CD4-positive, alpha-beta T cell (primary cell): Measurements from ENCODE around the gene LCNL1. TPM values are rescaled to one million over a fixed set of nuclear protein-coding genes. Genes with fewer than 3 reads are reported as not detected.

ENCODE experiments used
- ATAC-seq: fragments of 200-7000 bp; cut with Tn5 transposase; one replicate; pipeline ENCODE4 v1.10.0; 2022; ENCODE audit warnings: mild to moderate bottlenecking; ENCODE audit not compliant: poor library complexity
- CTCF ChIA-PET: fragments of 350-600 bp; sonication (Branson Sonifier 250); formaldehyde crosslinking; loops from one replicate; lab custom pipeline; 2021; ENCODE audit warnings: antibody characterized with exemption, inconsistent platforms; lab: Charles Lee
- POLR2A ChIA-PET: fragments of 350-600 bp; sonication (Branson Sonifier 250); formaldehyde crosslinking; loops from one replicate; lab custom pipeline; 2021; ENCODE audit warnings: antibody characterized with exemption, inconsistent platforms; lab: Charles Lee
- DNase-seq, 14 experiments: peaks; one replicate each; pipeline ENCODE4 v3.0.0-alpha.2; 2013 to 2020; ENCODE audit warnings: mixed read lengths in 2 of 14
- H3K27ac ChIP-seq, 2 donors: one replicate each; pipeline versions ENCODE4 v1.5.1 to v1.7.0; 2013; ENCODE audit warnings: low read length in 2 of 2, low read depth in 1 of 2, mild to moderate bottlenecking in 1 of 2
- H3K27me3 ChIP-seq, 2 experiments: 1 replicate in 1 of 2; 2 replicates in 1 of 2; pipeline versions ENCODE4 v1.6.1 to v1.7.0; 2013; ENCODE audit warnings: low read length in 2 of 2, control low read depth in 1 of 2, mild to moderate bottlenecking in 1 of 2, moderate library complexity in 1 of 2; ENCODE audit not compliant: insufficient read depth in 2 of 2, control insufficient read depth in 1 of 2
- H3K36me3 ChIP-seq: one replicate; pipeline ENCODE4 v1.6.1; 2013; ENCODE audit warnings: low read length, control low read depth; ENCODE audit not compliant: insufficient read depth
- H3K4me1 ChIP-seq: one replicate; pipeline ENCODE4 v1.6.1; 2013; ENCODE audit warnings: low read length, control low read depth; ENCODE audit not compliant: insufficient read depth
- H3K4me3 ChIP-seq: one replicate; pipeline ENCODE4 v1.5.1; 2013; ENCODE audit warnings: mild to moderate bottlenecking, low read length, moderate library complexity
- H3K9me3 ChIP-seq, 2 experiments: 1 replicate in 1 of 2; 2 replicates in 1 of 2; pipeline versions ENCODE4 v1.6.1 to v1.7.0; 2013; ENCODE audit warnings: low read length in 2 of 2, mild to moderate bottlenecking in 2 of 2, control low read depth in 1 of 2, moderate library complexity in 1 of 2; ENCODE audit not compliant: control insufficient read depth in 1 of 2, insufficient read depth in 1 of 2
- H3K27ac Mint-ChIP-seq: one replicate; pipeline ENCODE4 v1.8.0; 2020; ENCODE audit warnings: mixed read lengths
- H3K27me3 Mint-ChIP-seq: one replicate; pipeline ENCODE4 v1.8.0; 2021; ENCODE audit warnings: mixed read lengths
- H3K36me3 Mint-ChIP-seq: one replicate; pipeline ENCODE4 v1.8.0; 2021; ENCODE audit warnings: low read depth, mixed read lengths
- H3K4me1 Mint-ChIP-seq: one replicate; pipeline ENCODE4 v1.8.0; 2021; ENCODE audit warnings: low read depth, mixed read lengths
- H3K4me3 Mint-ChIP-seq: one replicate; pipeline ENCODE4 v1.8.0; 2020; ENCODE audit warnings: mild to moderate bottlenecking, mixed read lengths
- H3K9me3 Mint-ChIP-seq: one replicate; pipeline ENCODE4 v1.8.0; 2020; ENCODE audit warnings: mixed read lengths
- intact Hi-C, 2 experiments: fragments of 100-400 bp; cut with DNase I in 1 of 2; cut with micrococcal nuclease in 1 of 2; formaldehyde crosslinking; loops; one replicate each; pipeline versions ENCODE4 v1.15.1 to v1.9.0; 2023 to 2025; cut with DNase I, micrococcal nuclease
- total RNA-seq, 174 experiments: library from RNA in 2 of 174; stranded (reverse) in 2 of 174; gene quantifications; one replicate each; pipeline ENCODE4 v1.2.3 and lab custom pipeline; 2021 to 2026
- TF ChIP-seq, protein P1 (sequence below): fragments of 200-600 bp; IDR thresholded peaks from one replicate; pipeline ENCODE4 v1.8.0; 2022; ENCODE audit warnings: antibody characterized with exemption, mild to moderate bottlenecking

The LCNL1 gene
- total RNA-seq, 2 experiments from 2014 or later: 0.93 to 1.0 TPM

DNA sequence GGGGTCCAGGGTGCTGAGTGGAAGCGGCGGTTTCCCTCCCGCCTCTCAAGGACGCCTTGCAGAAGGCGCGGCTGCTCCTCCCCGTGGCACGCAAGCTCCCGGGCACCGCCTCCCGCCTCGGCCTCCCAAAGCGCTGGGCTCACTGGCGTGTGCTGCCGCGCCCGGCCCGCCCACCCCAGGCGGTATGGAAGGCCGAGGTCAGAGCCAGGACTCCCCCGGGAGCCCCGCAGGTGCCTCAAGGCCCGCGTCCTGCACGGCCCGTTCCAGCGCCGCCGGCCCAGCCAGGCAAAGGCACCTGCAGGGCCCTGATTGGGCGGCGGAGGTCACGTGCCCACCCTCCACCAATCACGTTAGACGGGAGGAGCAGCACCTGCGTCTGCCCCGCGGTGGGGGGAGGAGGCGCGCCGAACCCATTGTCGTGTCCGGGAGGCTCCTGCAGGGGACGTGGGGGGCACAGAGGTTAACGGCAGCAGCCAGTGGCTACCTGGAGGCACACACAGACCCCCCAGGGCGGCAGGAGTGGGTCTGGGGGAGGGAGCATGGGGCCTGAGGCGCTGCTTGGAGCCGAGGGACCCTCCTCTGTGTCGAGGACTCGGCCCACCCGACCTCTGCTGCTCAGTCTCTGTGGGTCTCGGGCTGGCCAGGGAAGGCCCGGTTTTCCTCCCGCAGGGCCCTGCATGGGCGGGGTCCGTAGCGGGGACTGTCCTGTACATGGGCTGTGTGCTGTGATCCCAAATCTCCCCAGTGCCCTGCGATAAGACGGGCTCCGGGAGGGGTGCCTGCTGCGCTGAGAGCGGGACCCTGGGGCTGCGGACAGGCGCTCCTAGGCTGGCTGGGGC is 32.8 kb upstream of the LCNL1 start:
- DNase-seq (peak; percentile 93 to 97 (median 96)), ATAC-seq (peak; percentile 97)
- Mint-ChIP-seq H3K36me3 (no peaks in the 10 kb centered on the region), H3K4me3 (peak overlapping the region; percentile 83), H3K27ac (peak overlapping the region; percentile 86), H3K27me3 (no peaks in the 10 kb centered on the region), H3K4me1 (peaks cover 5% of the 10 kb centered on the region), H3K9me3 (no peaks in the 10 kb centered on the region)
- CTCF ChIA-PET: no interaction called here
- H3K9me3 ChIP-seq: no peaks in the 10 kb centered on the region
- peaks cover 38% of the 10 kb centered on the region for H3K4me1 ChIP-seq
- no peaks in the 10 kb centered on the region for H3K27me3 ChIP-seq
- H3K36me3 ChIP-seq: no peaks in the 10 kb centered on the region
- TF ChIP-seq, protein P1, sequence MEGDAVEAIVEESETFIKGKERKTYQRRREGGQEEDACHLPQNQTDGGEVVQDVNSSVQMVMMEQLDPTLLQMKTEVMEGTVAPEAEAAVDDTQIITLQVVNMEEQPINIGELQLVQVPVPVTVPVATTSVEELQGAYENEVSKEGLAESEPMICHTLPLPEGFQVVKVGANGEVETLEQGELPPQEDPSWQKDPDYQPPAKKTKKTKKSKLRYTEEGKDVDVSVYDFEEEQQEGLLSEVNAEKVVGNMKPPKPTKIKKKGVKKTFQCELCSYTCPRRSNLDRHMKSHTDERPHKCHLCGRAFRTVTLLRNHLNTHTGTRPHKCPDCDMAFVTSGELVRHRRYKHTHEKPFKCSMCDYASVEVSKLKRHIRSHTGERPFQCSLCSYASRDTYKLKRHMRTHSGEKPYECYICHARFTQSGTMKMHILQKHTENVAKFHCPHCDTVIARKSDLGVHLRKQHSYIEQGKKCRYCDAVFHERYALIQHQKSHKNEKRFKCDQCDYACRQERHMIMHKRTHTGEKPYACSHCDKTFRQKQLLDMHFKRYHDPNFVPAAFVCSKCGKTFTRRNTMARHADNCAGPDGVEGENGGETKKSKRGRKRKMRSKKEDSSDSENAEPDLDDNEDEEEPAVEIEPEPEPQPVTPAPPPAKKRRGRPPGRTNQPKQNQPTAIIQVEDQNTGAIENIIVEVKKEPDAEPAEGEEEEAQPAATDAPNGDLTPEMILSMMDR: peak; percentile 42
- H3K27ac ChIP-seq: peak overlapping the region; percentile 56 to 75
- POLR2A ChIA-PET: interaction anchor here (1.0 to 2.3 kb wide), 2 partner anchors 24 to 42 kb away, joined by 3 to 9 read pairs; partner anchors contain the start of gene PAXX
- H3K4me3 ChIP-seq: peak overlapping the region; percentile 69
- intact Hi-C loops: loop anchor here (2.0 to 10.0 kb wide), 4 partner anchors 43 to 825 kb away; partner anchors contain the start of genes ABCA2 (in 1 of the 2), AJM1 (in 1 of the 2), PAXX (in 1 of the 2) and PHPT1 (in 1 of the 2)

DNA sequence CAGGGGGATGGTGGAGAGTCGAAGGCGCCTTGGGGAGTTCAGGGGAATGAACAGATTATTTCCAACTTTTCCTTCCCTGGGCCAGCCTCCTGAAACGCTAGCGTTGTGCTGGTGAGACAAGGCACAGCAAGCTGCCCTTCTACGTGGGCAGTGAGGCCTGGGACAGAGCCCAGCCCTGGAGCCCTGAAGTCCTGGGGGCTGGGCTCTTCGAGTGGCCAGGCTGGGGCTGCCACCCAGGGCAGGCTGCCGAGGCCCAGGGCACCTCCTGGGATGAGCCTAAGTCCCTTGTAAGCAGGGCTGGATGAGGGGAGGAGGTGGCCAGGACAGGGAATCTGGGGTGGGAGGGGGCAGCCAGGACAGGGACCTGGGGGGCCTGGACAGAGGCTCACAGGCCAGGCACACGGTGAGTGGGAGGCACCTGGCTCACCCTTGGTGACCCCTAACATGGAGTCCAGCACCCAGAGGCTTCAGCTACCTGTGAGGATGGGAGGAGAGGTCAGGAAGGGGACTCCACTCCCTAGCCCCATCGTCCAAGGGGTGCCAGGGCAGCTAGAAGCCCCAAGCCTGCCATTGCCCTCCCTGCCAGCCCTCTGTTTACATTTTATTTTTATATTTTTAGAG is 32.0 kb upstream of the LCNL1 start:
- intact Hi-C loops: loop anchor here in 1 of 2 experiments (2.0 to 10.0 kb wide), 3 partner anchors 42 to 826 kb away; partner anchors contain the start of genes ABCA2 and PAXX
- H3K36me3 ChIP-seq: no peaks in the 10 kb centered on the region
- ATAC-seq (no peak), DNase-seq (no peak)
- H3K4me1 ChIP-seq: peaks cover 30% of the 10 kb centered on the region
- peak overlapping the region; percentile 86 for H3K27ac Mint-ChIP-seq
- peaks cover 5% of the 10 kb centered on the region for H3K4me1 Mint-ChIP-seq
- peak overlapping the region; percentile 82 for H3K4me3 Mint-ChIP-seq
- H3K27ac ChIP-seq: no peak overlapping the region
- H3K9me3 Mint-ChIP-seq: no peaks in the 10 kb centered on the region
- TF ChIP-seq, protein P1: no peak
- H3K27me3 Mint-ChIP-seq: no peaks in the 10 kb centered on the region
- H3K4me3 ChIP-seq: peak overlapping the region; percentile 69
- H3K9me3 ChIP-seq: no peaks in the 10 kb centered on the region
- ChIA-PET POLR2A (interaction anchor here (1.0 to 2.3 kb wide), 2 partner anchors 9 to 42 kb away, joined by 4 to 9 read pairs; partner anchors contain the start of gene PAXX), CTCF (no interaction called here)
- H3K36me3 Mint-ChIP-seq: no peaks in the 10 kb centered on the region
- H3K27me3 ChIP-seq: no peaks in the 10 kb centered on the region

DNA sequence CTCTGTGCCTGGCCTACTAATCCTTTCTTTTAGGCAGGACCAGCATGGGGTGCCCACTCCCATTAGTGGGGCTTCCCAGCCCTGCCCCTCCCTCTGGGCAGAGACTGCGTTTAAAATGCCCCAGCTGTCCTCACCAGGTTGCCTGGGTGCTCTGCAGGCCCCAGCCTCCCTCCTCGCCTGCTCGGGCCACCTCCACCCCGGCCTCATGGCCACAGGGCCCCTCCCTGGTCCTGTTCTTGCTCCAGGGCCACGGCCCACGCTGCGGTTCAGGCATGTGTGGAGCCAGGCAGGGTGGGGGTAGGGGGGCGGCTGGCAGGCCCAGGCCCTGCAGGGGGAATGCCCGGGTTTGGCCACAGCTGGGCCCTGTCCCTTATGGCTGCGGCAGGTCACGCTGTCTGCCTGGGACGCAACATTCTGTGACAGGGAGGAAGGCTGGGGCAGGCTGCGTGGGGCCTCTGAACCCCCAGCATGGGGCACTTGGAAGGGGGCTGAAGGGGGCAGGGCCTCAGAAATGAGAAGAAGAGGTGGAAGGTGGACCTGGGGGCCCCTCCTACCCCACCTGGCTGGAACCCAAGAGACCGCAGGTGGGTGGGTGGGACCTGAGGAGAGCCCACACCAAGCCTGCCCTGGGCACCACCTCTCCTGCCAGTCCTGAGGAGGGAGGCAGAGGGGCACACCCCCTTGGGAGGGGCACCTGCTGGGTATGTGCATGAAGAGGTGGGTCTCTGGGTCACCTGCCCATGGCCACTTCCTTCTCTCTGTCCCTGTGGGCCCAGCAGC is 31.1 kb upstream of the LCNL1 start, which contains the start of gene LCN12:
LCN12 (plus strand) TSS at position 733 of the 780 bp plus-strand sequence. CDS start 55 bp downstream, outside the sequence.
- Mint-ChIP-seq H3K27me3 (no peaks in the 10 kb centered on the region), H3K36me3 (no peaks in the 10 kb centered on the region), H3K4me3 (no peak within 1 kb of the TSS), H3K27ac (peak within 1 kb of the TSS; percentile 86), H3K4me1 (peaks cover 5% of the 10 kb centered on the region), H3K9me3 (peaks cover 2% of the 10 kb centered on the region)
- intact Hi-C loops: loop anchor here in 1 of 2 experiments (2.0 to 10.0 kb wide), 3 partner anchors 41 to 827 kb away; partner anchors contain the start of genes ABCA2 and PAXX
- no peaks in the 10 kb centered on the region for H3K27me3 ChIP-seq
- ChIA-PET CTCF (no interaction called here), POLR2A (interaction anchor here (1.0 to 2.3 kb wide), 3 partner anchors 8 to 84 kb away, joined by 3 to 9 read pairs (median 4); partner anchors contain the start of gene PAXX)
- H3K36me3 ChIP-seq: no peaks in the 10 kb centered on the region
- H3K4me3 ChIP-seq: no peak within 1 kb of the TSS
- DNase-seq (peak in 1 of 14 experiments; percentile 5), ATAC-seq (no peak)
- H3K4me1 ChIP-seq: peaks cover 31% of the 10 kb centered on the region
- H3K27ac ChIP-seq: no peak within 1 kb of the TSS
- TF ChIP-seq, protein P1: no peak
- no peaks in the 10 kb centered on the region for H3K9me3 ChIP-seq
